Astrocyte of the cerebellum (primary cell): Measurements from ENCODE around the gene ZMYND19.
"Not testable (repeated sequence)": the region's sequence is repeated elsewhere in the genome, so short reads cannot be mapped to it uniquely, and the experiment has no call there.

Source experiments
- DNase-seq: peaks from one replicate; pipeline ENCODE4 v3.0.0-alpha.2; 2011; ENCODE audit warnings: low read depth
- H3K4me3 ChIP-seq: 2 replicates; pipeline ENCODE4 v1.5.1; 2011; ENCODE audit warnings: mild to moderate bottlenecking, low read depth, low read length, moderate library complexity
- CTCF ChIP-seq: IDR thresholded peaks from 2 replicates; pipeline ENCODE4 v1.5.1; 2012; ENCODE audit warnings: low read length, low read depth, moderate library complexity, mild to moderate bottlenecking; ENCODE audit errors: missing control alignments
- in situ Hi-C: cut with HindIII; loops from 2 replicates; pipeline ENCODE4 v1.10.0; 2017; ENCODE audit warnings: low sequenced_read_pairs

The ZMYND19 gene

GRCh38 chr9:137598943-137599342, 8.6 kb upstream of the ZMYND19 start:
- in situ Hi-C loops = no loop called here
- no peak overlapping the region for H3K4me3 ChIP-seq
- DNase-seq = no peak
- no peak for TF ChIP-seq CTCF

- DNase-seq, in situ Hi-C loops, H3K4me3 ChIP-seq: not testable (repeated sequence)
Measured at GRCh38 chr9:137596577-137596976, 6.3 kb upstream of the ZMYND19 start.

- in situ Hi-C loops = no loop called here
- H3K4me3 ChIP-seq = no peak overlapping the region
- no peak for TF ChIP-seq CTCF
- no peak for DNase-seq
Measured at GRCh38 chr9:137593176-137593575, 2.9 kb upstream of the ZMYND19 start.

GRCh38 chr9:137592767-137593166, 2.5 kb upstream of the ZMYND19 start:
- TF ChIP-seq CTCF = no peak
- H3K4me3 ChIP-seq = no peak overlapping the region
- in situ Hi-C loops = no loop called here
- DNase-seq = no peak

GRCh38 chr9:137590123-137590468, 216 bp downstream of the ZMYND19 start:
- TF ChIP-seq CTCF = no peak
- in situ Hi-C loops = no loop called here
- no peak for DNase-seq
- peak overlapping the region; percentile 65 for H3K4me3 ChIP-seq

- in situ Hi-C loops = no loop called here
- DNase-seq = no peak
Measured at GRCh38 chr9:137589441-137590122, 730 bp downstream of the ZMYND19 start.

More at GRCh38 chr9:137589441-137590122, 730 bp downstream of the ZMYND19 start:
- no peak for TF ChIP-seq CTCF
- peak overlapping the region; percentile 65 for H3K4me3 ChIP-seq
